GM18870 (cell line): Measurements from ENCODE around the gene FSD1.
"Not testable (repeated sequence)": the region's sequence is repeated elsewhere in the genome, so short reads cannot be mapped to it uniquely, and the experiment has no call there.

Experiments used
- ATAC-seq: cut with Tn5 transposase; IDR thresholded peaks from one replicate; pipeline ENCODE4 v1.9.1; 2021; ENCODE audit warnings: moderate library complexity; ENCODE audit not compliant: unreplicated experiment

Gene FSD1

GRCh38 chr19:4284176-4284958, 20.0 kb upstream of the FSD1 start:
- no peak for ATAC-seq

GRCh38 chr19:4284974-4285373, 19.4 kb upstream of the FSD1 start:
- ATAC-seq = no peak

GRCh38 chr19:4286141-4286540, 18.3 kb upstream of the FSD1 start:
- not testable (repeated sequence) for ATAC-seq

GRCh38 chr19:4288091-4288777, 16.2 kb upstream of the FSD1 start:
- ATAC-seq = no peak

GRCh38 chr19:4291184-4291732, 13.1 kb upstream of the FSD1 start:
- ATAC-seq = no peak

- ATAC-seq = no peak
Measured at GRCh38 chr19:4292515-4292914, 11.9 kb upstream of the FSD1 start.

- ATAC-seq = no peak
Measured at GRCh38 chr19:4294389-4294788, 10.0 kb upstream of the FSD1 start.

GRCh38 chr19:4295972-4296771, 8.2 kb upstream of the FSD1 start:
- ATAC-seq = no peak

GRCh38 chr19:4297901-4298809, 6.2 kb upstream of the FSD1 start:
- ATAC-seq = no peak

GRCh38 chr19:4298810-4299550, 5.4 kb upstream of the FSD1 start:
- ATAC-seq = no peak

GRCh38 chr19:4300589-4300988, 3.8 kb upstream of the FSD1 start:
- ATAC-seq = no peak

GRCh38 chr19:4301590-4302242, 2.7 kb upstream of the FSD1 start:
- no peak for ATAC-seq

- no peak for ATAC-seq
Measured at GRCh38 chr19:4302243-4302640, 2.2 kb upstream of the FSD1 start, which contains the start of gene TMIGD2. Gene TMIGD2, minus strand, starts transcription at chr19:4302389. Its CDS starts 4 bp downstream, at chr19:4302385.

- ATAC-seq = no peak
Measured at GRCh38 chr19:4303819-4304537, 420 bp upstream of the FSD1 start.

GRCh38 chr19:4305257-4305612, 837 bp downstream of the FSD1 start:
- ATAC-seq = no peak

GRCh38 chr19:4305659-4306058, 1.3 kb downstream of the FSD1 start:
- no peak for ATAC-seq

GRCh38 chr19:4310247-4311121, 6.1 kb downstream of the FSD1 start:
- ATAC-seq = no peak
